ENCODE measurements around the gene OR5D13.

Gene OR5D13, protein sequence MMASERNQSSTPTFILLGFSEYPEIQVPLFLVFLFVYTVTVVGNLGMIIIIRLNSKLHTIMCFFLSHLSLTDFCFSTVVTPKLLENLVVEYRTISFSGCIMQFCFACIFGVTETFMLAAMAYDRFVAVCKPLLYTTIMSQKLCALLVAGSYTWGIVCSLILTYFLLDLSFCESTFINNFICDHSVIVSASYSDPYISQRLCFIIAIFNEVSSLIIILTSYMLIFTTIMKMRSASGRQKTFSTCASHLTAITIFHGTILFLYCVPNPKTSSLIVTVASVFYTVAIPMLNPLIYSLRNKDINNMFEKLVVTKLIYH

DNA sequence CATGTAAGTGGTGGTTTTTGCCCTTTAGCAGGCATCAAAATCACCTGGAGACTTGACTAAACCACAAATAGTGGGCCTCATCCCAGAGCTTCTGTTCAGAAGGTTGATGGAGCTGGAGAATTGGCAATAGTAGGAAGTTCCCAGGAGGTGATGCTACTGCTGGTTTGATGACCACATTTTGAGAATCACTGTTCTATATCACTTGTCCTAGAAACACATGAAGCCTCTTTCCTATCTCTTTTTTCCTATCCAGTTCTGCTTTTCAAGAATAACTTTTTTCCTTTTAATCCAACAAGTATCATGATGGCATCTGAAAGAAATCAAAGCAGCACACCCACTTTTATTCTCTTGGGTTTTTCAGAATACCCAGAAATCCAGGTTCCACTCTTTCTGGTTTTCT is at the start of gene OR5D13:
Gene OR5D13, plus strand, starts transcription at position 301 of the 400 bp plus-strand sequence. Its CDS starts 0 bp downstream, at position 301.
- DNase-seq (ENCODE audit: low read depth) = no peak
- TF ChIP-seq, protein P1, sequence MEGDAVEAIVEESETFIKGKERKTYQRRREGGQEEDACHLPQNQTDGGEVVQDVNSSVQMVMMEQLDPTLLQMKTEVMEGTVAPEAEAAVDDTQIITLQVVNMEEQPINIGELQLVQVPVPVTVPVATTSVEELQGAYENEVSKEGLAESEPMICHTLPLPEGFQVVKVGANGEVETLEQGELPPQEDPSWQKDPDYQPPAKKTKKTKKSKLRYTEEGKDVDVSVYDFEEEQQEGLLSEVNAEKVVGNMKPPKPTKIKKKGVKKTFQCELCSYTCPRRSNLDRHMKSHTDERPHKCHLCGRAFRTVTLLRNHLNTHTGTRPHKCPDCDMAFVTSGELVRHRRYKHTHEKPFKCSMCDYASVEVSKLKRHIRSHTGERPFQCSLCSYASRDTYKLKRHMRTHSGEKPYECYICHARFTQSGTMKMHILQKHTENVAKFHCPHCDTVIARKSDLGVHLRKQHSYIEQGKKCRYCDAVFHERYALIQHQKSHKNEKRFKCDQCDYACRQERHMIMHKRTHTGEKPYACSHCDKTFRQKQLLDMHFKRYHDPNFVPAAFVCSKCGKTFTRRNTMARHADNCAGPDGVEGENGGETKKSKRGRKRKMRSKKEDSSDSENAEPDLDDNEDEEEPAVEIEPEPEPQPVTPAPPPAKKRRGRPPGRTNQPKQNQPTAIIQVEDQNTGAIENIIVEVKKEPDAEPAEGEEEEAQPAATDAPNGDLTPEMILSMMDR (conservative IDR thresholded peaks at IDR 0.05; ENCODE audit: low read length) = no peak
- H3K4me3 ChIP-seq (ENCODE audit: low read length) = no peak within 1 kb of the TSS

DNA sequence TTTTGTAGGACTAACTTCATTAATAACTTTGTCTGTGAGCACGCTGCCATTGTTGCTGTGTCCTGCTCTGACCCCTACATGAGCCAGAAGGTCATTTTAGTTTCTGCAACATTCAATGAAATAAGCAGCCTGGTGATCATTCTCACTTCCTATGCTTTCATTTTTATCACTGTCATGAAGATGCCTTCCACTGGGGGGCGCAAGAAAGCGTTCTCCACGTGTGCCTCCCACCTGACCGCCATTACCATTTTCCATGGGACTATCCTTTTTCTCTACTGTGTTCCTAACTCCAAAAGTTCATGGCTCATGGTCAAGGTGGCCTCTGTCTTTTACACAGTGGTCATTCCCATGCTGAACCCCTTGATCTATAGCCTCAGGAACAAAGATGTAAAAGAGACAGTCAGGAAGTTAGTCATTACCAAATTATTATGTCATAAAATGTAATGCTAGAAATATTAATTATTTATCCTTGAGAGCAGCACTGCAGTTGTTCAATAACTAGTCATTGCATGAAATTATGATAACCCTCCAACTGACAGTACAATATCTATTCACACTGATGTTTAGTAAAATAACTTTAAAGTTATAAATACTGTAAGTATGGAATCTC is 46.4 kb upstream of the OR5D13 start:
- DNase-seq (ENCODE audit: low read depth) = no peak
- TF ChIP-seq, protein P1 (conservative IDR thresholded peaks at IDR 0.05; ENCODE audit: low read length) = no peak

DNA sequence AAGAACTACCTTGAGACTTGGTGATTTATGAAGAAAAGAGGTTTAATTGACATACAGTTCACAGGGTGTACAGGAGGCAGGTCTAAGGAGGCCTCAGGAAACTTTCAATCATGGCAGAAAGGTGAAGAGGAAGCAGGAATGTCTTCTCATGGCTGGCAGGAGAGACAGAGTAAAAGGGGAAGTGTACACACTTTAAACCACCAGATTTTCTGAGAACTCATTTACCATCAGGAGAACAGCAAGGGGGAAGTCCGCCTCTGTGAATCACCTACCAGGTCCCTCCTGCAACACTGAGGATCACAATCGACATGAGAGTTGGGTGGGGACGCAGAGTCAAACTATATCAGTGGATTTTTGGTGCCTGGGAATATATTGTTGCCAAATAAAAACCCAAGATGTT is 40.3 kb upstream of the OR5D13 start:
- DNase-seq (ENCODE audit: low read depth) = no peak
- TF ChIP-seq, protein P1 (conservative IDR thresholded peaks at IDR 0.05; ENCODE audit: low read length) = no peak

More for the DNA sequence above, 46.4 kb upstream of the OR5D13 start:
- H3K4me3 ChIP-seq (ENCODE audit: low read length) = no peak overlapping the region

DNA sequence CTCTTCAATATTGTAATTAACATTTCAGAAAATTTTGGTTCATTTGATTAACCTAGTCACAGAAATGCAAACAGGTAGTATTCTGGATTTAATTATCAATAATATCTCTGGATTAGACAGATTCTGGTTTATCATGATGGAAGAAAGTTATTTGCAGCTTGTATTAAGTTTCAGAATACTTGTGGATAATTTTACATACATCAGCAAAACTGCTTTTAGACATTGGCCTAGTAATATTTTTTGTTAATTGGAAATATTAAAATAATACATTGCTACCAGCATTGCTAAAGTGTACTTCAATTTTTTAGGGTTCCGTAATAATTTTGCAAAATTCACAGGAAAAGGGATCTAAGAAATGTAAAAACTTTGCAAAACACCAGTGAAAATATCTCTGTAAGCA is 18.4 kb downstream of the OR5D13 start:
- TF ChIP-seq, protein P1 (conservative IDR thresholded peaks at IDR 0.05; ENCODE audit: low read length) = no peak
- H3K4me3 ChIP-seq (ENCODE audit: low read length) = no peak overlapping the region
- no peak for DNase-seq (ENCODE audit: low read depth)

More for the DNA sequence above, 40.3 kb upstream of the OR5D13 start:
- H3K4me3 ChIP-seq (ENCODE audit: low read length) = no peak overlapping the region

DNA sequence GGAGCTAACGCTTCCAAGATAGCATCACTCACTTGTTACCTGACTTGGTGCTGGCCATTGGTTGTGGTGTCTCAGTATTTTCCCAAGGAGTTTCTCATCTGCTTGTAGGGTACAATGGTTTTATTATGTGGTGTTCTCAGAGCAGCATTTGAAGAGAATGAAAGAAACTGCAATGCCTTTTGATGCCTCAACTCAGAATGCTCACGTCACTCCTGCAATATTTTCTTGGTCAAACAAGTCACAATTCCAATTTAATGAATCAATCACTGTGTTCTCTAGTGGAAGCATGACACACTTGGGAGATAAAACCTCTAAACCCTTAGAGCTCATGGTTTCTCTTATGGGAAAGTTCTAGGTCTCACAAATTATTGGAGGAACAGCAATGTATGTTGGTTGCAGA is 20.1 kb downstream of the OR5D13 start:
- no peak for DNase-seq (ENCODE audit: low read depth)
- no peak overlapping the region for H3K4me3 ChIP-seq (ENCODE audit: low read length)
- TF ChIP-seq, protein P1 (conservative IDR thresholded peaks at IDR 0.05; ENCODE audit: low read length) = no peak

DNA sequence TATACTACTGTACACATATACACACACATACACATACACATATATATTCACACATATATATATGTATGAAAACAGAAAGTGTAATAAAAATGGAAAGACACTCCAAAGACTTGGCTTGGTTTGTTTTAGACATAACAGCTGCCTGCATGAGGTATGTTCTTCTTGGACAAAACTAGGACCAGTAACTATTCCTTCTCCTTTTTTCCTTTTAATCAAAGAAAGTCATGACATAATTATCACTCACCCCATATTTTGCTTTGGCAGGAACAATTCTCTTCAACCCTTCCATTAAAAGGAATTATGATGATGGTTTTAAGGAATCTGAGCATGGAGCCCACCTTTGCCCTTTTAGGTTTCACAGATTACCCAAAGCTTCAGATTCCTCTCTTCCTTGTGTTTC is 22.0 kb downstream of the OR5D13 start, which contains the start of gene OR5D14:
Gene OR5D14, plus strand, starts transcription at position 301 of the 400 bp plus-strand sequence. Its CDS starts 0 bp downstream, at position 301.
- H3K4me3 ChIP-seq (ENCODE audit: low read length) = no peak within 1 kb of the TSS
- TF ChIP-seq, protein P1 (conservative IDR thresholded peaks at IDR 0.05; ENCODE audit: low read length) = no peak
- DNase-seq (ENCODE audit: low read depth) = no peak

DNA sequence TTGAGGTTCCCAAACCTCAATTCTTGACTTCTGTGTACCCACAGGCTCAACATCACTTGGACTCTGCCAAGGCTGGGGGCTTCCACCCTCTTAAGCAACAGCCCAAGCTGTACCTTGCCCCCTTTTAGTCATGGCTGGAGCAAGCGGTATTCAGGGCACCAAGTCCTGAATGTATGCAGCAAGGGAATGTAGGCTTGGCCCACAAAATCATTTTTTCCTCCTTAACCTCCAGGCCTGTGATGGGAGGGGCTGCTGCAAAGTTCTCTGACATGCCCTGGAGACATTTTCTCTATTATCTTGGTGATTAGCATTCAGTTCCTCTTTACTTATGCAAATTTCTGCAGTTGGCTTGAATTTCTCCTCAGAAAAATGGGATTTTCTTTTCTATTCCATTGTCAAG is 33.0 kb downstream of the OR5D13 start:
- no peak overlapping the region for H3K4me3 ChIP-seq (ENCODE audit: low read length)
- TF ChIP-seq, protein P1 (conservative IDR thresholded peaks at IDR 0.05; ENCODE audit: low read length) = no peak
- DNase-seq (ENCODE audit: low read depth) = no peak
